ENCODE data around the gene PLXDC2.
A peak's percentile ranks its signal among the peaks of the same experiment; 100 is the strongest.
"Not testable (repeated sequence)": the region's sequence is repeated elsewhere in the genome, so short reads cannot be mapped to it uniquely, and the experiment has no call there.

Gene PLXDC2

DNA sequence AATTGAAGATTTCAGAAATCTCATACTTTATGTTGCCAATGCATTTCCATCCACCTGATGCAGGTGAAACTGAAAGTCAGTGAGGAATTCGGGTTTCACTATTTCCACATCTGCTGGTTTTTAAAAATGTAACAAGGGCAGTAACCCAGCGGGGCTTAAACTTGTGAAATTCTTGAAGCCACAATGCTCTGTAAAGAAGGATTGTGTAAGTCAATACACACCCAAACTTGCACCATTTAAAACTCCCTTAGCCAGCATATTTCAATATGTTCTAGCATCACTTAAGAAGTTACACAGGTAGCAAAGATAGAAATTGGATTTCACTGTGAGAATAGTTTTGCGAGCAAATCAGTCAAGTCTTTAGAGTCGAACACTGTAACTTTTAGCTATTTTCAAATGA is 386.1 kb downstream of the PLXDC2 start:
- H3K36me3 Mint-ChIP-seq (ENCODE audit: low read depth) = peaks cover 14% of the 10 kb centered on the region
- TF ChIP-seq, protein P1, sequence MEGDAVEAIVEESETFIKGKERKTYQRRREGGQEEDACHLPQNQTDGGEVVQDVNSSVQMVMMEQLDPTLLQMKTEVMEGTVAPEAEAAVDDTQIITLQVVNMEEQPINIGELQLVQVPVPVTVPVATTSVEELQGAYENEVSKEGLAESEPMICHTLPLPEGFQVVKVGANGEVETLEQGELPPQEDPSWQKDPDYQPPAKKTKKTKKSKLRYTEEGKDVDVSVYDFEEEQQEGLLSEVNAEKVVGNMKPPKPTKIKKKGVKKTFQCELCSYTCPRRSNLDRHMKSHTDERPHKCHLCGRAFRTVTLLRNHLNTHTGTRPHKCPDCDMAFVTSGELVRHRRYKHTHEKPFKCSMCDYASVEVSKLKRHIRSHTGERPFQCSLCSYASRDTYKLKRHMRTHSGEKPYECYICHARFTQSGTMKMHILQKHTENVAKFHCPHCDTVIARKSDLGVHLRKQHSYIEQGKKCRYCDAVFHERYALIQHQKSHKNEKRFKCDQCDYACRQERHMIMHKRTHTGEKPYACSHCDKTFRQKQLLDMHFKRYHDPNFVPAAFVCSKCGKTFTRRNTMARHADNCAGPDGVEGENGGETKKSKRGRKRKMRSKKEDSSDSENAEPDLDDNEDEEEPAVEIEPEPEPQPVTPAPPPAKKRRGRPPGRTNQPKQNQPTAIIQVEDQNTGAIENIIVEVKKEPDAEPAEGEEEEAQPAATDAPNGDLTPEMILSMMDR (IDR thresholded peaks at IDR 0.05) = no peak
- no peaks in the 10 kb centered on the region for H3K27me3 Mint-ChIP-seq (ENCODE audit: low read depth, poor library complexity)
- peaks cover 5% of the 10 kb centered on the region for H3K9me3 Mint-ChIP-seq
- no peak overlapping the region for H3K27ac Mint-ChIP-seq
- H3K4me3 Mint-ChIP-seq = no peak overlapping the region
- H3K4me1 Mint-ChIP-seq = no peaks in the 10 kb centered on the region
- DNase-seq = no peak

- no peak overlapping the region for H3K27ac Mint-ChIP-seq
- peaks cover 17% of the 10 kb centered on the region for H3K9me3 Mint-ChIP-seq
- TF ChIP-seq, protein P1 (IDR thresholded peaks at IDR 0.05) = no peak
- H3K27me3 Mint-ChIP-seq (ENCODE audit: low read depth, poor library complexity) = no peaks in the 10 kb centered on the region
- no peak for DNase-seq
- H3K36me3 Mint-ChIP-seq (ENCODE audit: low read depth) = peaks cover 61% of the 10 kb centered on the region
- no peaks in the 10 kb centered on the region for H3K4me1 Mint-ChIP-seq
- no peak overlapping the region for H3K4me3 Mint-ChIP-seq
These were observed 391.4 kb downstream of the PLXDC2 start for GRCh38 chr10:20207653-20208052.

GRCh38 chr10:20209098-20209497 is 392.9 kb downstream of the PLXDC2 start:
- not testable (repeated sequence) for H3K27me3 Mint-ChIP-seq (ENCODE audit: low read depth, poor library complexity); H3K4me1 Mint-ChIP-seq; H3K27ac Mint-ChIP-seq; H3K4me3 Mint-ChIP-seq; DNase-seq
- peaks cover 17% of the 10 kb centered on the region for H3K9me3 Mint-ChIP-seq
- peaks cover 56% of the 10 kb centered on the region for H3K36me3 Mint-ChIP-seq (ENCODE audit: low read depth)

GRCh38 chr10:20215547-20216152 is 399.4 kb downstream of the PLXDC2 start:
- Mint-ChIP-seq H3K27ac (no peak overlapping the region), H3K27me3 (ENCODE audit: low read depth, poor library complexity) (peaks cover 2% of the 10 kb centered on the region), H3K36me3 (ENCODE audit: low read depth) (peaks cover 31% of the 10 kb centered on the region), H3K9me3 (no peaks in the 10 kb centered on the region), H3K4me3 (no peak overlapping the region), H3K4me1 (no peaks in the 10 kb centered on the region)
- TF ChIP-seq, protein P1 (IDR thresholded peaks at IDR 0.05) = no peak
- DNase-seq = no peak

DNA sequence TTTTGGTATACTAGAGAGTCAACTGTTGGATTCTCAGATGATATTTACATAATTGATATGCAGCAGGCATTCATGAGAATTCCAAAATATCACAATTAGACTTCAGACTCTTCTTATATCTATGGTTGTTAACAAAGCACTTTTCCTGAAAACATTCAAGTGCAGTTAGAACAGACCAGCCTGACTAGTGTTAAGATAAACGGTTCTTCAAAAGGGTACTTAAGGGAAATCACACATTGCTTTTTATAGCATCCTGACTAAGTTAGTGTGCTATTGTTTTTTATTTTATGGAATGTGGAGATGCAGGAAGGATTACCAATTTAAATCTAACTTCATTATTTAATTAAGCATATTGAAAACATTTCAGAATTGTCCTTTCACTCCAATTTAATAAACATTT is 405.1 kb downstream of the PLXDC2 start:
- H3K4me1 Mint-ChIP-seq = peaks cover 5% of the 10 kb centered on the region
- peaks cover 16% of the 10 kb centered on the region for H3K36me3 Mint-ChIP-seq (ENCODE audit: low read depth)
- no peak overlapping the region for H3K4me3 Mint-ChIP-seq
- H3K9me3 Mint-ChIP-seq = no peaks in the 10 kb centered on the region
- no peak for DNase-seq
- peaks cover 2% of the 10 kb centered on the region for H3K27me3 Mint-ChIP-seq (ENCODE audit: low read depth, poor library complexity)
- peak overlapping the region; percentile 72 for H3K27ac Mint-ChIP-seq
- TF ChIP-seq, protein P1 (IDR thresholded peaks at IDR 0.05) = no peak

DNA sequence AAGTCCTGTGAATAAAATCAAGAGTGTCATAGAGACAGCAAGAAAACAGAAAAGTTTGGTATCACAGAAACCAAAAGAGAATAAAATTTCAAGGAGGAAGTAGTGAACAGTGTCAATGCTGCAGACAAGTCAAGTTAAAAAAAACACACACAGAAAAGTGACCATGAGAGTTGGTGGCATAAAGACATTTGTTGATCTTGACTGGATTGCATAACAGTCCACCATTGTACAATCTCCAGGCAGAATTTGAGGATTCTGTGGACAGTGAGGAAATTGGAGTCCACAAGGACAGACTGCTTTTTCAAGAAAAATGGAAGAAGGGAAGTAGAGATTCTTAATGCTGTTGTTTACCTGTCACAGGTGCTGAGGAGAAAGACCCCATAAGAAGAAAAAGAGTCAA is 412.5 kb downstream of the PLXDC2 start:
- H3K9me3 Mint-ChIP-seq = no peaks in the 10 kb centered on the region
- peak overlapping the region; percentile 15 for H3K4me3 Mint-ChIP-seq
- H3K4me1 Mint-ChIP-seq = peaks cover 38% of the 10 kb centered on the region
- TF ChIP-seq, protein P1 (IDR thresholded peaks at IDR 0.05) = no peak
- DNase-seq = no peak
- peak overlapping the region; percentile 86 for H3K27ac Mint-ChIP-seq
- H3K36me3 Mint-ChIP-seq (ENCODE audit: low read depth) = peaks cover 7% of the 10 kb centered on the region
- H3K27me3 Mint-ChIP-seq (ENCODE audit: low read depth, poor library complexity) = peaks cover 3% of the 10 kb centered on the region
